Measurements from ENCODE around the gene ALPK1.

GRCh38 chr4:112274959-112275358 is 22.2 kb upstream of the ALPK1 start:
- TF ChIP-seq, protein P1, sequence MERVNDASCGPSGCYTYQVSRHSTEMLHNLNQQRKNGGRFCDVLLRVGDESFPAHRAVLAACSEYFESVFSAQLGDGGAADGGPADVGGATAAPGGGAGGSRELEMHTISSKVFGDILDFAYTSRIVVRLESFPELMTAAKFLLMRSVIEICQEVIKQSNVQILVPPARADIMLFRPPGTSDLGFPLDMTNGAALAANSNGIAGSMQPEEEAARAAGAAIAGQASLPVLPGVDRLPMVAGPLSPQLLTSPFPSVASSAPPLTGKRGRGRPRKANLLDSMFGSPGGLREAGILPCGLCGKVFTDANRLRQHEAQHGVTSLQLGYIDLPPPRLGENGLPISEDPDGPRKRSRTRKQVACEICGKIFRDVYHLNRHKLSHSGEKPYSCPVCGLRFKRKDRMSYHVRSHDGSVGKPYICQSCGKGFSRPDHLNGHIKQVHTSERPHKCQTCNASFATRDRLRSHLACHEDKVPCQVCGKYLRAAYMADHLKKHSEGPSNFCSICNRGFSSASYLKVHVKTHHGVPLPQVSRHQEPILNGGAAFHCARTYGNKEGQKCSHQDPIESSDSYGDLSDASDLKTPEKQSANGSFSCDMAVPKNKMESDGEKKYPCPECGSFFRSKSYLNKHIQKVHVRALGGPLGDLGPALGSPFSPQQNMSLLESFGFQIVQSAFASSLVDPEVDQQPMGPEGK (CRISPR knock-in tag; IDR thresholded peaks at IDR 0.05; ENCODE audit: borderline replicate concordance): no peak
- TF ChIP-seq RARB (CRISPR knock-in tag; IDR thresholded peaks at IDR 0.05) (no peak), POU6F1 (CRISPR knock-in tag; IDR thresholded peaks at IDR 0.05; ENCODE audit: borderline replicate concordance, low read depth) (no peak), TOX (CRISPR knock-in tag; IDR thresholded peaks at IDR 0.05; ENCODE audit: borderline replicate concordance) (no peak), ESRRG (CRISPR knock-in tag; IDR thresholded peaks at IDR 0.05) (no peak), CREB5 (CRISPR knock-in tag; IDR thresholded peaks at IDR 0.05; ENCODE audit: low read depth) (no peak)
